Epidermal melanocyte (primary cell): ENCODE data around the gene NUBP2.

Experiments used
- DNase-seq: peaks from one replicate; pipeline ENCODE4 v3.0.0; 2011; ENCODE audit warnings: low spot score; ENCODE audit not compliant: insufficient read length

NUBP2 gene

GRCh38 chr16:1800701-1801100 lies 17.9 kb downstream of the NUBP2 start:
- DNase-seq: no peak

DNA sequence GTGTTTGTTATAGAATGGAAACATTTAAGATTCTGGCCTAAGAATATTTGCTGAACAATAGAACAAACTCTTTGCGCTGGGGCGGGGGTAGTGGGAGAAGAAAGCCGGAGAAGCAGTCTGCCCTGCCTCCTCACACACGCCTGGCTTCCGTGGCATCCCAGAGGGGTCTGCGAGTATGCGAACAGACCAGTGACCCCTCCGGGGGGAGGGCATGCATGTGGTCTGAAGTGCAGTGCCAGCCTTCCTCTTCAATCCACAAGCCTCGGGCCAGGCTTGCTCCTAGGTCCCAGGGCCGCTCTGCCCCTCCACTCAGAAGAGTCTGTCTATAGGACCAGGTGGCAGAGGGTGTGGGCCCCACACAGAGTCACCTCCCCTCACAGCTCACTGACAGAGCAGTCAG lies 24.9 kb downstream of the NUBP2 start:
- DNase-seq: no peak

GRCh38 chr16:1808691-1809090 lies 25.9 kb downstream of the NUBP2 start:
- DNase-seq: no peak

DNA sequence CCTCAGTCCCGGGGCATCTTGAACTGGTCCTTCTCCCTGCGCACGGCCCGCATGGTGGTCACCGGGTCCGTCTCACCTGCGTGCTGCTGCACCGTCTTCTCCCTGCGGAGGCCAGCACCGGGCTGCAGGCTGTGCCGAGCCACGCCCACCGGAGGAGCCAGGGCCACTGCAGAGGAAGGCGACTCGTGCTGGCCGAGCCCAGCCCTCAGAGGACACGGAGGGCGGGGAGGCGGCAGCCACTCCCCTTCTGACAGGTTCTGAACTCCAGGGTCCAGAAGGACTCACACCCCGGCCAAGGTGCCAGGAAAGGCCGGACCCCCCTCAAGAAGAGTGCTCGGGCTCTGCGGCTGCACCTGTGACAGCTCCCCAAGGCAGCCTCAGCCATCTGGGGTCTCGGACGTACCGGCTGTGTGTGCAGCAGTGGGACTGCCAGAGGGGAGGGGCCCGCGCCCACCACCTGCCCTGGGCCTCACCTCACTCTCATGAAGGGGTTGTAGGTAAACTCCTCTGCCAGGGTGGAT lies 26.6 kb downstream of the NUBP2 start:
- no peak for DNase-seq

DNA sequence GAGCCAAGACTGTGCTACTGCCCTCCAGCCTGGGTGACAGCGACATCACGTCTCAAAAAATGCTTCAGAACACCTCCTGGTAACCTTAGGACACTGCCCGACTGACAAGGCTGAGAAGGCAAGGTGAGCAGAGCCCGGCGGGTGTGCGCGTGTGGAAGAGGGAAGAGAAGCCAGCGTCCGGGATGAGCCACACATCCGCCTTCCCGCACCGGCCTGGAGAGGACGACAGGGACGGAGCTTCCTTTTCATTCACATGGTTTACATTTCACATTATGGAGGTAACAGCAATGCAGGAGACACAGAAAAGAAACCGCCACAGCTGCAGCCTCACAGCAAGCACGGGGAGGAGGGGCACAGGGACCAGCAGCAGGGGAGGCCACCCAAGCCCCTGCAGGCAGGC lies 27.3 kb downstream of the NUBP2 start:
- no peak for DNase-seq

DNA sequence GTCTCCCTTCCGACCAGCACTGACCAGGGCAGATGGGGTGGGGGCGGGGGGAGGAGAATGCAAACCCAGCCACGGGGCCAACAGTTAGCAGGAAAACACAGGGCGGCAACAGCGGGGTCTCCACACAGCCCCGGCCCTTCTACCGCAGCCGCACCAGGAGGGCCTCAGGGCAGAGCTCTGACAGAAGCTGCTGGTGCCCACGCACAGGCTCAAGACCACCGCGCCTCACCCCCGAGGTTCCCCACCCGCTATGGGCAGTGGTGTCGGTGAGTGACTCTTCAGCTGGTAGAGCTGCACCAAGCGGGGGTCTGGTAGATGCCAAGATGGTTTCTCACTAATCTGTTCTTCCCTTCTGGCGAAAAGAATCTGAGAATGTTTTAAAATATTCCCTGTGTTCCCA lies 27.8 kb downstream of the NUBP2 start:
- no peak for DNase-seq

DNA sequence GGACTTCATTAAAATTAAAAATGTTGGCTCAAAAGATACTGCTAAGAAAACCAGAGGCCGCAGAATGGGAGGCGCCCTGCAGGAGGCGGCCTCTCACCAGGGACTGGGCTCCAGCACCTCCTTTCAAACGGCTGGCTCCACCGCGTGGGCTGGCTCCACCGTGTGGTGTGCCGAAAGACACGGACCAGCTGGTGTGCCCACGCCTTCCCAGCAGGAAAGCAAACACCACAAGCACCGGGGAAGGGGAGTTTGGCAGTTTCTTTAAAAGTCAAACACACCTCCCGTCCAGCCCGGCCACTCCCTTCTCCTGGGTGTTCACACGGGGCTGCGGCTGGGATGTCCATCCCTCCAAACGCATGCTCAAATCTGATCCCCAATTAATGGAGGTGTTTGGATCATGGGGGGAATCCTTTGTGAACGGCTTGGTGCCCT lies 30.0 kb downstream of the NUBP2 start:
- peak; percentile 53 for DNase-seq

GRCh38 chr16:1815461-1815860 lies 32.7 kb downstream of the NUBP2 start:
- DNase-seq: no peak

DNA sequence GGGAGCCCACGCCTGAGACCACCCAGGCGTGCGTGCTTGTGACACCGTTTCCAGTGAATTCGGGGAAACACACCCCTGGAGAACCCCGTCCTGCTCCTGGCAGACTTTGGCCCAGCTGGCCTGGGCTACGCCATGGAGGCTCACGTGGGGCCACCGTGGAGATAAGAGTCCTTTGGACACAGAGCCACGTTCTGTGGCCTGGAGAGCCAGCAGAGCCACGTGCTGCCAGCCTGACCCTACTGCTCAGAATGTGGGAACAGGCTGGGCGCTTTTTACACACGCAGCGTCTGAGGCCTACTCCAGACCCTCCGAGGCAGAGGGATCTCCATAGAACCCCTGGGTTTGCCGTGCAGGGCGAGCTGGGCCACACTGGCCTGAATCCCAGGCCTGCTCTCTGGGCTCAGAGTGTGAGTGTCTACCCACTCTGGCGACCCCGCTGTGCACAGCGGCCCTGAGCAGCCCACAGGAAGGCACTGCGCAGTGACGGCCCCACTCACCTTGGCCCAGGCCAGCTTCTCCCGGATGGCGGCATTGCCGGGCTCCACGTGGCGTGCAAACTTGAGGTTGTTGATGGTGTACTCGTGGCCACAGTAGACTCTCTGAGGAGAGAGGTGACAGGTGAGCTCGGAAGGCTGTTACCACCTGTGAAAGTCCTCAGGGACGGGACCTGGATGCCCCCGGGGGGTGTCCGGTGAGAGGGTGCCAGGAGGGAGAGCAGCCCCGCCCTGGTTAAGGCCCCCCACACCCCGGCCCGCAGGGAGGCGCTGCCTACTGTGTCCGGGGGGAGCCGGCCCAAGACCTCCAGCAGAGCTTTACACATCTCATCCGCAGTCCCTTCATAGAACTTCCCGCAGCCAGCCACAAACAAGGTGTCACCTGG lies 33.9 kb downstream of the NUBP2 start:
- no peak for DNase-seq

DNA sequence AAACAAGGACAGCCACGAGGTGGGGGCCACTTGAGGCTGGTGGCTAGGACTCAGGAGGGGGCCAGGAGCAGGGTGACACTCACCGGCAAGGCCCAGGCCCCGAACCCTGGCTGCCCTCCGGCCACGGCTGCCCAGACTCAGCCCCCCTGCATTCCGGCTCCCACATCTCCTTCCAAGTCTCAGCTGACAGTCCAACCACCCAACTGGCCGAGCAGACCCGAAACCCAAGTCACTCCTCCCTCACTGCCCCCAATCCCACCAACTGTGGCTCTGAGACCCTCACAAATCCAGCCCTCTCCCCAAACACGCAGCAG lies 34.5 kb downstream of the NUBP2 start:
- no peak for DNase-seq

- DNase-seq: no peak
Measured at GRCh38 chr16:1817716-1818115, 35.0 kb downstream of the NUBP2 start.

DNA sequence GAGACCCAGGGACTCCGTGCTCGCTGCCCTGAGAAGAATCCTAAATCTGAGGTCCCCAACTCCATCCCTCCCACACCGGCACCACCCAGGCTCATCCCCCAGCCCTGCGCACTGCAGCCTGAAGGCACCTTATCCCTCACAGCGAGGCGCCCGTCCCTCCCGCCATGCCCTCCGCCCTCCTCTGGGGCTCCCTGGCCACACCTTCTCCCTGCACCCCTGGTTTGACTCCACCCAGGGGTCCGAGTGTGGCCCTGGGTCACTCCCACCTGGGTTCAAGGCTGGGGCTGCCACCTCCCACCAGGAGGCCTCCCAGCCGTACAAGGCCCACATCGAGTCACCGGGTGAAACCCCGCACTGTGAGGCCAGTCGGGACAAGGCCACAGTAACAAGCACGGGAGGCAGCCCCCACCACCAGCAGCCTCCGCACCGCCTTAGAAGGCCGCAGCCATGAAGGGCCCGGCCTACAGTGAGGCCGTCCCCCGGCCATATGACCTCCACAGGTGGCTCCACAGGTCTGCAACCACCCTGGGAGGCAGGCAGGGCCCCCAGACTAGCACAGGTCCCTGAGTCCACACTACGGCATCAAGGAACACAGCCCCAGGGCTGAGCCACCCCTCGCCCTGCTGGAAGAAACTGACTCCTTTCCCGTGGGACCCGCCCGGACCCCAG lies 35.6 kb downstream of the NUBP2 start:
- no peak for DNase-seq

- DNase-seq: no peak
Measured at GRCh38 chr16:1818873-1819525, 36.2 kb downstream of the NUBP2 start.

DNA sequence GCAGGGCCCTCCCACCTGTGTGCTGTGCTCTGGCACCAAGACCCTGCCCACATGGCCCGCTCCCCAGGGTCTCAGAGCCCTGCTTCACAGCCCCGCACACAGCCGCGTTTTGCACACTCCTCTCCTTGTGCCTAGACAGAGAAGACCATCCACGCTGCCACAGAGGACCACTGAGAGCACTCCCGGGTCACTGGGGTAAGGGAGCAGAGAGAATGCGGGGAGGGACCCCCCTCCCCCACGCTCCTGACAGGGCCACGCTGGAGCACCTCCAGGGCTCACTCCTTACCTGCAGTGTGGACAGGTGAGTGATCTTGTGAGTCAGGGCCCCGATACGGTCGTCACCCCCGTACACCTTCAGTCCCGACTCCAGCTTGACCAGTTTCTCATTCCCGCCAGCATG lies 36.9 kb downstream of the NUBP2 start:
- no peak for DNase-seq

DNA sequence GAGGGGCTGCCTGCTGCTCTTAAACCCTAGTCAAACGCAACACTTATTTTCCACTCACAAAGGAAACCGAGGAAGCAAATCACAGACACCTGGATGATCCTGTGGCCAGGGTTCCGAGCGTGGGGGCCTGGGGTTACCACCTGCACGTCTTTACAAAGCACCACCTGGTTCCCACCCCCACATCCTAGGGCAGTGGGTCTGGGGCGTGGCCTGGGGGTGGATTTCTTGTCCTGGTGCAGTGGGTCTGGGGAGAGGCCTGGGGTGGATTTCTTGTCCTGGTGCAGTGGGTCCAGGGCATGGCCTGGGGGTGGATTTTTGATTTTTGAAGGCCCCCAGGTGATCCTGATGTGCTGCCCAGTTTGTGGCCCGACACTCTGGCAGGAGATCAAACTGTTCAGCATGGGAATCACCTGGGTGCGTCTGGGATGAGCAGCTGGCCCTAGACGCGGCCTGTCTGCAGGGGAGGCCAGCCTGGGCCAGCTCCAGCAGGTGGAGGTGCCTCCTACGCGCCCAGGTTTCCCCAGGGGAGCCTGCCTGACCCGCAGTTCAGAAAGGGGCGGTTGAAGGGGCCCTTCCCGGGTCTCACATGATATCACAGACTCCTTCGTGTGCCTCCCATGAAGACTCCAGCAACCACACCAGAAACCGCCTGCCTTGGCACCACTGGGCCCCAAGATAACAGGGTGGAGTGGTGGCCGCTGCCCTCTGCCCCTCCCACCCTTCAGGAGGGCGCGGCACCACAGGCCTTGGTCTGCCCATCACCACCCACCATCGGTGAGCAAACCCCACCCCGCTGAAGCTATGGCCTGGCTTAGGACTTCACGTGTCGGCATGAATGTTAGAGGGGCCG lies 37.6 kb downstream of the NUBP2 start:
- DNase-seq: no peak

DNA sequence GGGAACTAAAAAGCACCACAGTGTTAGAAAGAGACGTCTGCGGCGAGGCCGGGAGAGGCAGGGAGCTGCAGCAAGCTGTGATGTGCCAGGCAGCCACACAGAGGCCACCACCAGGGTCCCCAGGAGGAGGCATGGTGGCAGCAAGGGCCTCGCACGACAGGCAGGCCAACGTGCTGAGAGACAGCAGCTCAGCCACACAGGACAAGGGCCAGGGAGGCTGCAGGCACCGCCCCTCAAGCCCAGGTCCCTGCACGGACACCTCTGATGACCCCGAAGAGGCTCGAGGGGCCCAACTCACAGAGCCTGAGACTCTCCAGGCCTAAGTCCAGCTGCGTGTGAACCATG lies 38.2 kb downstream of the NUBP2 start:
- DNase-seq: no peak

DNA sequence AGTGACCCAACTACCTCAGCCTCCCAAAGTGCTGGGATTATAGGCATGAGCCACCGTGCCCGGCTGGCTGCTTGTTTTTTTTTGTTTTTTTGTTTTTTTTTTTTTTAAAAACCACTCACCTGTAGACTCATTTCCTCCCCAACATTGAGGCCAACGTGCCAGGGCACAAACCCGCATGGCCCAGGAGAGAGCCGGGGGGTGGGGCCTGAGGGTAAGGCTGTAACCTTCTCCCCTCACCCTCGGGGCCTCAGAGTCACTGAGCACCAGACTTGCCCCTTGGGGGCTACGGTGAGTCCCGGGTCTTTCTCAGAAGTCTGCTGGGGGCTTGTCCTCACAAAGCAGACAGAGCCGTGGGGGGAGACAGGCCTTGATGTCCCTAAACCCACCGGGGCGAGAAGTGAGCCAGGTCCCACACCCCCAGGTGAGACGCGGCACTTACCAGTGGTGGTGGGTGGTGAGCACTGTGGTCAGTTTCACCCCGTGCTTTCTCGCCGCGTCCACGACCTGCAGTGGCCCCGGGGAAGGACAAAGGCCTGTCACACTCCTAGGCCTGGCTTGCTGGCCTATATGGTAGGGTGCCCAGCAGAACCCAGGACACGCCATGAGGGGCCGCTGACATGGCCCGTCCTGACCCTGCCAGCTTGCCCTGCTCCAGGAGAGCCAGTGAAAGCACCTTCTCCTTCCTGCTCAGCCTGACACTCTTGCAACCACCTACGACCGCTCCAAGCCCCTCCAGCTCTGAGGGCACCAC lies 39.3 kb downstream of the NUBP2 start:
- DNase-seq: no peak

DNA sequence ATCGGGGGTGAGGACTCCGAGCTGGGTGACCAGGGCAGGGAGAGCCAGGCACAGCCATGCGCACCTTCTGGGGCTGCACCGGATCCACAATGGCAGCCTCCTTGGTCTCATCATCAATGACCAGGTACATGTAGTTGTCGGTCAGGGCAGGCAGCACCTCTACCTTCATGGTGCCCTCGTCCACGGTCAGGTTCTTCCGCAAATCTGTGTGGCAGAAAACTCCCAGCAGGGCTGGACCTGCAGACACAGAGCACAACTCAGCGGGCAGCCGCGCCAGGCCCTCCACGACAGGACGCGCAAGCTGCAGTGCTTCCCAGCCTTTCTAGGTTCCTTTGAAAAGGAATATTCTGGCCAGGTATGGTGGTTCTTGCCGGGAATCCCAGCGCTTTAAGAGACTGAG lies 40.0 kb downstream of the NUBP2 start:
- DNase-seq: no peak

GRCh38 chr16:1823821-1824220 lies 41.1 kb downstream of the NUBP2 start:
- DNase-seq: no peak

- no peak for DNase-seq
Measured at GRCh38 chr16:1825381-1825863, 42.7 kb downstream of the NUBP2 start.
